Measurements from ENCODE around the gene SERINC3. TPM values are rescaled to one million over a fixed set of nuclear protein-coding genes. Genes with fewer than 3 reads are reported as not detected.

The SERINC3 gene
- total RNA-seq, 1 donor from 2014 or later: 82.8 TPM

- Mint-ChIP-seq H3K36me3 (ENCODE audit: low read depth, unreplicated experiment) (peaks cover 7% of the 10 kb centered on the region), H3K27ac (ENCODE audit: unreplicated experiment) (peak overlapping the region; percentile 89)
- no peak for DNase-seq (ENCODE audit: low spot score)
Observed at GRCh38 chr20:44520881-44521280, 989 bp downstream of the SERINC3 start.

GRCh38 chr20:44518248-44518647 is 3.6 kb downstream of the SERINC3 start:
- TF ChIP-seq CTCF (IDR thresholded peaks at IDR 0.05; ENCODE audit: unreplicated experiment): no peak
- Mint-ChIP-seq H3K27ac (ENCODE audit: unreplicated experiment) (no peak overlapping the region), H3K27me3 (ENCODE audit: unreplicated experiment) (peaks cover 4% of the 10 kb centered on the region), H3K36me3 (ENCODE audit: low read depth, unreplicated experiment) (peaks cover 7% of the 10 kb centered on the region), H3K9me3 (ENCODE audit: unreplicated experiment) (no peaks in the 10 kb centered on the region), H3K4me1 (ENCODE audit: unreplicated experiment) (peaks cover 30% of the 10 kb centered on the region), H3K4me3 (ENCODE audit: unreplicated experiment) (no peak overlapping the region)
- DNase-seq (ENCODE audit: low spot score): no peak

More at GRCh38 chr20:44520881-44521280, 989 bp downstream of the SERINC3 start:
- Mint-ChIP-seq H3K9me3 (ENCODE audit: unreplicated experiment) (no peaks in the 10 kb centered on the region), H3K4me1 (ENCODE audit: unreplicated experiment) (peaks cover 52% of the 10 kb centered on the region), H3K27me3 (ENCODE audit: unreplicated experiment) (peaks cover 4% of the 10 kb centered on the region), H3K4me3 (ENCODE audit: unreplicated experiment) (peak overlapping the region; percentile 92)
- no peak for TF ChIP-seq CTCF (IDR thresholded peaks at IDR 0.05; ENCODE audit: unreplicated experiment)

- Mint-ChIP-seq H3K4me3 (ENCODE audit: unreplicated experiment) (no peak overlapping the region), H3K27me3 (ENCODE audit: unreplicated experiment) (peaks cover 2% of the 10 kb centered on the region), H3K4me1 (ENCODE audit: unreplicated experiment) (peaks cover 30% of the 10 kb centered on the region), H3K36me3 (ENCODE audit: low read depth, unreplicated experiment) (peaks cover 7% of the 10 kb centered on the region), H3K9me3 (ENCODE audit: unreplicated experiment) (no peaks in the 10 kb centered on the region), H3K27ac (ENCODE audit: unreplicated experiment) (no peak overlapping the region)
- DNase-seq (ENCODE audit: low spot score): no peak
- no peak for TF ChIP-seq CTCF (IDR thresholded peaks at IDR 0.05; ENCODE audit: unreplicated experiment)
Observed at GRCh38 chr20:44517454-44517853, 4.4 kb downstream of the SERINC3 start.

GRCh38 chr20:44516491-44516890 is 5.4 kb downstream of the SERINC3 start:
- no peaks in the 10 kb centered on the region for H3K9me3 Mint-ChIP-seq (ENCODE audit: unreplicated experiment)
- peak overlapping the region; percentile 48 for H3K27ac Mint-ChIP-seq (ENCODE audit: unreplicated experiment)
- H3K4me1 Mint-ChIP-seq (ENCODE audit: unreplicated experiment): peaks cover 30% of the 10 kb centered on the region
- no peak for TF ChIP-seq CTCF (IDR thresholded peaks at IDR 0.05; ENCODE audit: unreplicated experiment)
- H3K27me3 Mint-ChIP-seq (ENCODE audit: unreplicated experiment): peaks cover 2% of the 10 kb centered on the region
- DNase-seq (ENCODE audit: low spot score): no peak
- H3K36me3 Mint-ChIP-seq (ENCODE audit: low read depth, unreplicated experiment): peaks cover 7% of the 10 kb centered on the region
- no peak overlapping the region for H3K4me3 Mint-ChIP-seq (ENCODE audit: unreplicated experiment)

GRCh38 chr20:44513871-44514270 is 8.0 kb downstream of the SERINC3 start:
- no peak for TF ChIP-seq CTCF (IDR thresholded peaks at IDR 0.05; ENCODE audit: unreplicated experiment)
- Mint-ChIP-seq H3K27ac (ENCODE audit: unreplicated experiment) (no peak overlapping the region), H3K36me3 (ENCODE audit: low read depth, unreplicated experiment) (peaks cover 4% of the 10 kb centered on the region), H3K27me3 (ENCODE audit: unreplicated experiment) (no peaks in the 10 kb centered on the region), H3K4me3 (ENCODE audit: unreplicated experiment) (no peak overlapping the region), H3K4me1 (ENCODE audit: unreplicated experiment) (peaks cover 9% of the 10 kb centered on the region), H3K9me3 (ENCODE audit: unreplicated experiment) (no peaks in the 10 kb centered on the region)
- no peak for DNase-seq (ENCODE audit: low spot score)

All from endothelial cell (in vitro differentiated cells).